Keratinocyte (primary cell): ENCODE results near the gene MYPN.

ENCODE experiments used
- EZH2 ChIP-seq: IDR thresholded peaks from one replicate; pipeline ENCODE4 v1.6.1; 2012; ENCODE audit warnings: inconsistent platforms, mild to moderate bottlenecking, low read length, moderate library complexity
- TF ChIP-seq, protein P1 (sequence below), 3 experiments: IDR thresholded peaks in 1 of 3; conservative IDR thresholded peaks in 1 of 3; optimal IDR thresholded peaks in 1 of 3; 2 replicates in 2 of 3; 3 replicates in 1 of 3; pipeline versions ENCODE3 to v1.5.1; 2011; ENCODE audit warnings: low read length in 3 of 3, mild to moderate bottlenecking in 3 of 3, moderate library complexity in 2 of 3, control low read depth in 1 of 3, inconsistent platforms in 1 of 3; ENCODE audit not compliant: insufficient read depth in 2 of 3; ENCODE audit errors: extremely low read depth in 1 of 3

GRCh38 chr10:68138526-68138925, 29.2 kb downstream of the MYPN start:
- TF ChIP-seq, protein P1, sequence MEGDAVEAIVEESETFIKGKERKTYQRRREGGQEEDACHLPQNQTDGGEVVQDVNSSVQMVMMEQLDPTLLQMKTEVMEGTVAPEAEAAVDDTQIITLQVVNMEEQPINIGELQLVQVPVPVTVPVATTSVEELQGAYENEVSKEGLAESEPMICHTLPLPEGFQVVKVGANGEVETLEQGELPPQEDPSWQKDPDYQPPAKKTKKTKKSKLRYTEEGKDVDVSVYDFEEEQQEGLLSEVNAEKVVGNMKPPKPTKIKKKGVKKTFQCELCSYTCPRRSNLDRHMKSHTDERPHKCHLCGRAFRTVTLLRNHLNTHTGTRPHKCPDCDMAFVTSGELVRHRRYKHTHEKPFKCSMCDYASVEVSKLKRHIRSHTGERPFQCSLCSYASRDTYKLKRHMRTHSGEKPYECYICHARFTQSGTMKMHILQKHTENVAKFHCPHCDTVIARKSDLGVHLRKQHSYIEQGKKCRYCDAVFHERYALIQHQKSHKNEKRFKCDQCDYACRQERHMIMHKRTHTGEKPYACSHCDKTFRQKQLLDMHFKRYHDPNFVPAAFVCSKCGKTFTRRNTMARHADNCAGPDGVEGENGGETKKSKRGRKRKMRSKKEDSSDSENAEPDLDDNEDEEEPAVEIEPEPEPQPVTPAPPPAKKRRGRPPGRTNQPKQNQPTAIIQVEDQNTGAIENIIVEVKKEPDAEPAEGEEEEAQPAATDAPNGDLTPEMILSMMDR (optimal IDR thresholded peaks at IDR 0.05 in 1 of 3, IDR thresholded peaks at IDR 0.05 in 1 of 3, conservative IDR thresholded peaks at IDR 0.05 in 1 of 3; ENCODE audit: extremely low read depth in 1 of 3, insufficient read depth in 2 of 3, low read length in 3 of 3): no peak
- no peak for TF ChIP-seq EZH2
